GM10847 (cell line): ENCODE measurements around the gene UNC80.

Experiments used
- POLR2A ChIP-seq: IDR thresholded peaks from 2 replicates; pipeline ENCODE4 v1.6.1; 2011; ENCODE audit not compliant: insufficient read length; ENCODE audit errors: extremely low read depth

Gene UNC80

GRCh38 chr2:209933499-209934483 is 162.2 kb downstream of the UNC80 start:
- TF ChIP-seq POLR2A, result no peak

DNA sequence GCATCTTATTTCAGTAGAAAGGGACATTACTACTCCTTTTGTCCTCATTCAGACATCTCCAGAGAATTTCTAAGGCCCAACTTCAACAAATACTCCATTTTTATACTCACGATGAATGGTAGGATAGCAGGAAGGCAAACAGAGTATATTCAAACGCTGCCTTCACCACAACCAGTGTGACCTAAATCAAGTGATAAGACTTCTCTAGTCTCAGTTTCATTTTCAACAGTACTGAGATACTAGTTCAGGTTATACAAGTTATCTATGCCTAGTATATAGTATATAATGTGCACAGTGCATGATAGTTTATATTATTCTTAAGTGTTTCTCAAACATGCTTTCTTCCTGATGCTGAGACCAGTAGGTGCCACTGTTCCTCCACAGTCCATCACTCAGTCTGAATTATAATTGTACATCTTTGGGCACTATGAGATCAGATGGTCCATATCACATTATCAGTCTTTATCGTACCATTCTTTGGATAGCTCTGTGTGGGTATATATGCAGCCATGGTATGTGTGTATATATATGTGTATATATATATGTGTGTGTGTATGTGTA is 164.6 kb downstream of the UNC80 start:
- no peak for TF ChIP-seq POLR2A

DNA sequence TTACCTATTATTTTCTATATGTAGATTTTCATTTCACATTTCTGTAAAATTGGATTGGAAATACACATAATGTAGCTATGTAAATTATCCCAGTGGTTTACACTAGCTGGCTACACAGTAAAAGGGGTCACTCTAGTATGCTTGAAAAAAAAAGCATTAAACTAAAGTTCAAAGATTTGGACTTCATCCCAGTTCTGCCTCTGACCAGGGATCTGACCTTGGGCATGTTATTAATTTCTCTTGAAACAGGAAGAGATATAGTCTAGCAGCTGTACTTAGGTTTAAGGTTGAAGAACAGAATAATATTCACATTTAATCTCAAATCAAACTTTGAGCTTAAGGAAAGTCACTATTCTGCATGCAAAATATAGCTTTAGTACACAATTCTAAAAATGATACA is 166.3 kb downstream of the UNC80 start:
- no peak for TF ChIP-seq POLR2A

DNA sequence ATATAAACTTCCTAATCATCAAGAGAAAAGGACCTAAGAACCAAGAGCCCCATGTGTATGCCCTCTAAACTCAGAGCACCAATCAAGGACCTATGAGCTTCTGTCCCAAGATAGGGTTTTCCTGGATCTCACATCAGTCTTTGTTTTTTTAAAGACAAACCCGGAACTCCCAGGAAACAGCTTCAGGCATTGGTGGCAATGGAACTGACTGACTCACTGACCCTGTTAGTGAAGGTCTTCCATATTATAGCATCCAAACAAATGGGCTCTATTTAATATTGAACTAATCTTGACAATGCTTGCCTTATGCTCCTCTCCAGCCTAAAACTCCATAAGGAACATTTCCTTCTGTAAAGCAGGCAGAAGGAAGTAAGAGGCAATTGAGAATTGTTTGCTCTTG is 167.3 kb downstream of the UNC80 start:
- TF ChIP-seq POLR2A, result no peak

DNA sequence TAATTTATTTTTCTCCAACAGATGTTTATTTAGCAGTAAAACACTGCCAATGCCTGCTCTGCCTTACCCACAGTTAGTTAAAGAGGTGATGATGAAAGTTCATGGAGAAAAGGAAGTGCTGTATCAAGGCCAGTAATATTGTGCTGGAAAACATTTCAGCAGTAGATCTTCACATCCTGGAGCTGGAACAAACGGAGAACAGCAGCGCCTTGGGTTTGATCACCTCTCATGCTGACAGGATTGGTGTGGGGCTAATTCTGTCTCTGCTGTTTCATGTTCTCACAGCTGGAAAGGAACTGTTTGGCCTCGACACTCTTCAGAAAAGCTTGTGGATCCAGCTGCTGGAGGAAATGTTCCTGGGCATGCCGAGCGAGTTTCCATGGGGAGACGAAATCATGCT is 169.3 kb downstream of the UNC80 start:
- TF ChIP-seq POLR2A, result no peak

DNA sequence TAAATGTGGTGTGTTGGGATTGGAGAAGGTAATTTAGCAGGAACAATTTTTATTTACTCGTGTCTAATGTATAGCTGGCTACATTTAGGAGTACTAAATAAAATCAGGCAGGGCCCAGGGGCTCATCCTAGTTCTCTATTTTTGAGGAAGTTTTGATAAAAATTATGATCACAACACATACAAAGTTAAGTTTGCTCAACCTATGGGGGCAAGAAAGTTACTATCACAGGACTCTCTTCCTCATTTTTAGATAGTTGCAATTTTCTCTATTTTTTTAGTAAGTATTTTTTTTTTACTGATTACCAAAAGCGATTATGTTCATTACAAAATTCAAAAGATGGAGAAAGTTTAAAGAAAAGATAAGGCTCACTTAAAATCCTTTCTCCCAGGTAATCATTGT is 170.8 kb downstream of the UNC80 start:
- TF ChIP-seq POLR2A, result no peak

DNA sequence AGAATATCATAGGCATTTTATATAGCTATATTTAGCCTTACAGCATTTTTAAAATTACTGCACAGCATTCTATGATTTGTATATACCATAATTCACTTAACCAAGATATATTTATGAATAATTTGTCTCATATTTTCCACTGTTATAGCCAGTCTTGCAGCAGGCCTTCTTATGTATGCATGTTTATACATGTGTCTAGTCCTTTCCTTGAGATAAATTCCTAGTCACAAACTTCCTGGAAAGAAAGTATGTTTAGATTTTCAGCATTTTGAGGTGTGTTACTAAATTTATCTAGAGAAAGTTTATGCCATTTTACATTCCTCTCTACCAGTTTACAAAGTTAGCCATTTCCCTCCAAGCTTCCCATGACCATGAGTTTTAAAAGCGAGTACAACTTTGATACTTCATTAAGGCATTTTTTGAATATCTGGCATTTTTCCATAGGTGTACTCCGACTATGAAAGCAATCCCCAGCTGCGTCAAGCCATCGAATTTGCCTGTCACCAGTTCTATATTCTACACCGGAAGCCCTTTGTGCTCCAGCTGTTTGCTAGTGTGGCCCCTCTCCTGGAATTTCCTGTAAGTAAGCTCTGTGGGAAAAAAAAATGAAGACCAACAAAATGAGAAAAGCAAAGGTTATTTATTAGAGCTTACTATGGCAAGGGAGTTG is 171.4 kb downstream of the UNC80 start:
- no peak for TF ChIP-seq POLR2A

GRCh38 chr2:209943776-209944175 is 172.1 kb downstream of the UNC80 start:
- no peak for TF ChIP-seq POLR2A

GRCh38 chr2:209946539-209946938 is 174.9 kb downstream of the UNC80 start:
- no peak for TF ChIP-seq POLR2A

- no peak for TF ChIP-seq POLR2A
These were observed 184.6 kb downstream of the UNC80 start for GRCh38 chr2:209956271-209956670.

DNA sequence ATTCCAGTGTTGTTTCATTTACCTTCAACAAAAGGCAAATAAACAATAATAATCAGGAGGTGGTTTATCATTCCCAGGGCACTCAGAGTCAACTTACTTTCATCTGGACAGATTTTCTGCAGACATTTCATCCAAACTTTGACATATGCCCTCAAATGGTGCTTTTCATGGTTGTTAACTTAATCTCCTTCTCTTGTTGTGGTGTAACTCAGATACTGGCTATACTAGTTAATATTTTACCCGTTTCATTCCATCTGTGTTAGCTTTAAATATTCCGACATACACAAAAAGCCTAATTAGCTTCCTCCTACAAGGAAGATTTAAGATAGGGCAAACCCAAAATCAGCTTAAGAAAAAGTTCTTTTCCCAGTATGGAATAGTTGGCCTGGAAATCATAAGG is 186.4 kb downstream of the UNC80 start:
- no peak for TF ChIP-seq POLR2A

DNA sequence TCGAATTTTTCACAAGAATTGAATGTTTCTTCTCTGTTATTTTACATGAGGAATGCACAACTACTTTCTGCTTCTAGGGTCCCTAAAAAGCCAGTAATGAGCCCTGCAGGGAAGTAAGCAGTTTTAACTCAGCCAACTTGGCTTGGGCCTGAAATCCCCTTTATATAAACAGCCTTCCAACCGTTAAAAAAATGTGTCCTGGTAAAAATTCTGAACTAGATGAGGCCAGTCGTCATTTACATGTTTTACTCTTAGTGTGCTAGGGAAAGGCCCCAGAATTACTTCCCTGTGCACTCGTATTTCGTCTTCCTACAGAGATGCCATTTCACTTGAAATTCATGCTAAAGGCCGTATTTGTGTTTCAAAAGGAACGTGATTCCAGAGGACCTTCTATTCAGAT is 188.4 kb downstream of the UNC80 start:
- no peak for TF ChIP-seq POLR2A

DNA sequence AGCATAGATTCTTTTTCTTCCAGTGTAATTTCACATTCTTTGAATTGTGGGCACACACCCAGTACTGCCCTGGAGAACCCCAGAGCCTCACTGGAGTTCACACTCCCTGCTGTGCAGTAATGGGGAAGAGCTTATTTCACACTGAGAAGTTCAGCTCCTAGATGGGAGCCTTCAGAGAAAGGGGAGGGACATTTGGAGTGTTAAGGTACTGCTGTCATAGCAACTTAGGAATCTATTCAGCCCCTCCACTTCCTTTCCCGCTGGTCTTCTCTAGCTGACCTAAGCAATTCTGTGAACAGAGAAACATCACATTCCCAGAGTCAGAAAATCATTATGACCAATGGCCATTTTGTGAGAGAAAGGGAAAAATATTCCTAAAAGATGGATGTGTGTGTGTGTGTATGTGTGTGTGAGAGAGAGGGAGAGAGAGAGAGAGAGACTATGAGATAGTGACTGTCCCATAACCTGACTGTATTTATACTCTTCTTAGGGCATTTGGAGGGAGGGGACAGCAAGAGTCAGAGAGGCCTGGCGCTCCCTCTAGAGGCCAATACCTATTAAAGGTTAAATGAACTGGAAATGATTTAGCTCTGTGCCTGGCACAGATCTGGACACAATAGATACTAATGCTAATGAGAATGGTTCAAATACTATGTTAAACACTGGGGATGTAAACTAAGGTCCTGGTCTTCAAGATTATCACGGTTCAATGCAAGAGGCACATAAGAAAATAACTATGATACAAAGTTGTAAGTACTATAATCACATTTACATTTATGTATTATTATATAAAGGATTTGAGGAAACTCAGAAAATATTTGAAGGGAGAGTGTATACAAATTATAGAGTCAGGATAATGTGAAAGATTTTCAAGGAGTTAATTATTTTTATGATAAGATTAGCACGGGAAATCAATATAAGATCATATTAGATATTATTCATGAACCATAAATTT is 189.3 kb downstream of the UNC80 start:
- no peak for TF ChIP-seq POLR2A

- TF ChIP-seq POLR2A, result no peak
These were observed 194.1 kb downstream of the UNC80 start for GRCh38 chr2:209965723-209966122.

GRCh38 chr2:209969692-209970091 is 198.1 kb downstream of the UNC80 start:
- no peak for TF ChIP-seq POLR2A
